Ovary (tissue), 3 donors: ENCODE data around the gene GNB1.

Experiments
- EP300 ChIP-seq: sonication (generic); formaldehyde crosslinking; IDR thresholded peaks from one replicate; pipeline ENCODE4 v1.6.1; 2017; ENCODE audit warnings: antibody characterized with exemption
- POLR2A ChIP-seq: fragments of 450-650 bp; IDR thresholded peaks from one replicate; pipeline ENCODE4 v1.6.1; 2017; ENCODE audit warnings: antibody characterized with exemption, mild to moderate bottlenecking, moderate library complexity
- TF ChIP-seq, protein P1 (sequence below), 3 donors: fragments of 450-650 bp in 2 of 3; fragments of 200-600 bp in 1 of 3; IDR thresholded peaks; one replicate each; pipeline versions ENCODE4 v1.5.1 to v1.8.0; 2016 to 2022; ENCODE audit warnings: antibody characterized with exemption in 3 of 3, mild to moderate bottlenecking in 1 of 3
- donor health status: DM: no; HTN: no; CAD: no.

DNA sequence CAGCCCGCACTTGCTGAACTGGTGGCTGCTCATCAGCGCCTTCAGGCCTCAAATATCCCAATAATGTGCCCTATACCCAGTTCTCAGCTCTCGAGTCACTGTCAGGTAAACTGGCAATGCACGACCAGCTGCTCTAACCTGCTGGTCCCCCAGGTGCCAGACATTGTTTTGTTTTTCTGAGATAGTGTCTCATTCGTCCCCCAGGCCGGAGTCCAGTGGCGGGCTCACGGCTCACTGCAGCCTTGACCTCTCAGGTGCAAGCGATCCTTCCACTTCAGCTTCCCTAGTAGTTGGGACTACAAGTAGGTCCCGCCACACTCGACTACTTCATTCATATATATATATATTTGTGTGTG is 111.6 kb downstream of the GNB1 start:
- TF ChIP-seq, protein P1, sequence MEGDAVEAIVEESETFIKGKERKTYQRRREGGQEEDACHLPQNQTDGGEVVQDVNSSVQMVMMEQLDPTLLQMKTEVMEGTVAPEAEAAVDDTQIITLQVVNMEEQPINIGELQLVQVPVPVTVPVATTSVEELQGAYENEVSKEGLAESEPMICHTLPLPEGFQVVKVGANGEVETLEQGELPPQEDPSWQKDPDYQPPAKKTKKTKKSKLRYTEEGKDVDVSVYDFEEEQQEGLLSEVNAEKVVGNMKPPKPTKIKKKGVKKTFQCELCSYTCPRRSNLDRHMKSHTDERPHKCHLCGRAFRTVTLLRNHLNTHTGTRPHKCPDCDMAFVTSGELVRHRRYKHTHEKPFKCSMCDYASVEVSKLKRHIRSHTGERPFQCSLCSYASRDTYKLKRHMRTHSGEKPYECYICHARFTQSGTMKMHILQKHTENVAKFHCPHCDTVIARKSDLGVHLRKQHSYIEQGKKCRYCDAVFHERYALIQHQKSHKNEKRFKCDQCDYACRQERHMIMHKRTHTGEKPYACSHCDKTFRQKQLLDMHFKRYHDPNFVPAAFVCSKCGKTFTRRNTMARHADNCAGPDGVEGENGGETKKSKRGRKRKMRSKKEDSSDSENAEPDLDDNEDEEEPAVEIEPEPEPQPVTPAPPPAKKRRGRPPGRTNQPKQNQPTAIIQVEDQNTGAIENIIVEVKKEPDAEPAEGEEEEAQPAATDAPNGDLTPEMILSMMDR (IDR thresholded peaks at IDR 0.05) = no peak
- no peak for TF ChIP-seq POLR2A
- no peak for TF ChIP-seq EP300
